GM18498 (cell line): ENCODE data around the gene COL2A1.

ENCODE experiments used
- ATAC-seq: cut with Tn5 transposase; IDR thresholded peaks from one replicate; pipeline ENCODE4 v1.9.1; 2021; ENCODE audit warnings: mild to moderate bottlenecking, moderate library complexity; ENCODE audit not compliant: unreplicated experiment

The COL2A1 gene

DNA sequence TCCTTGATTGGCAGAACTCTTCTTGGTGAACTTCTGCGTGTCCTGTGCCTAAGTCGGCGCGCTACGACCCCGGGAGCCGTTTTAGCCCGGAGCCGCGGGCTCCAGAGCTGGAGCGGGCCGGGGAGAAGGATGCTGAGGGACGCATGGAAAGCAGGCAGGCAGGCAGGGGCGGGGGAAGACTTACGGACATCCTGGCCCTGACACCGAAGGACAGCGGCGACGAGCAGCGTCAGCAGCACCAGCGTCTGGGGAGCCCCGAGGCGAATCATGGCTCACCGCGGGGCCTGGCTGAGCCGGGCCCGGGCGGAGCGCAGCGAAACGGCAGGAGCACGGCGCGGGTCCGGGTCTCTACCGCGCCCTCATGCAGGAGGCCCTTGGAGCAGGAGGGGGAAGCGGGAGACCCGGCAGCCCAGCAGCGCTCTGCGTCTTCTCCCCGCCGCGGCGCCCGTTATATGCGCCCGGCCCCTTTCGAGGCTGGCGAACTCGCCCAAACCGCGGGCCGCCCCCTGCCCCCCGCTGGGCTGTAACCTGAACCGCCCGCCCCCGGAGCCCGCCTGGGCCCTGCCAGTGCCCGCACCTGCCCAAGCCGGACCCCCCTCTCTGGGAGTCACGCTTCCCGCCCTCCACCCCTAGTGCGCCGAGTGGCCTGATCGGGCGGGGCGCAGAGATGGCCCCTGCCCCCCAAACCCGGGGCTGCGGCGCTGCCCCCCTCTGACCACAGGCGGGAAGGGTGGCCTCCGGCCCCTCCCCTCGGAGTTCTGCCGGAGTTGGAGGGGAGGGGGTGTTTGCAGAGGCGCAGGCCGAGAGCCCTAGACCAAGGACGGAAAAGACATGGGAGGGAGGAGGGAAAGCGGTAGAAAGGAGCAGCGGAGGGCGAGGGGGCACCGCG, at the start of gene COL2A1:
Gene COL2A1, minus strand, starts transcription at position 424 of the 889 bp plus-strand sequence. Its CDS starts 155 bp downstream, at position 269.
- no peak for ATAC-seq

DNA sequence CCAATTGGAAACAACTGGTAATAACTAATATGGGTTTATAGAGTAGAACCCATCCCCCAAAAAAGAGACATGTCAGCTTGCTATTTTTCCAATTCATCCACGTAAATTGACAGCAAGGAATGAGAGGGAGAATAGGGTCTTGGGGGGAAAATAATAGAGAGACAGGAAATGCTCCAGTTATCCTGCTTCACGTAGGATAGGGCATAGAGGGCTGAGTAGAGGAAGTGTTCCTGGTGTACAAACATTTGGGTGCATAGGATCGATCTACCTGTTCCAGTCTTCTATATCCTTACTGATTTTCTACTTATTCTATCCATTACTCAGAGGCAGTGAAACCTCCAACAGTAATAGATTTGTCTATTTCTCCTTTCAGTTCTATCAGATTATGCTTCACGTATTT, 49.6 kb upstream of the COL2A1 start:
- no peak for ATAC-seq

GRCh38 chr12:48053122-48053521, 48.8 kb upstream of the COL2A1 start:
- ATAC-seq = no peak

- no peak for ATAC-seq
These were observed 47.4 kb upstream of the COL2A1 start for GRCh38 chr12:48051681-48052080.

- no peak for ATAC-seq
These were observed 45.9 kb upstream of the COL2A1 start for GRCh38 chr12:48050174-48050573.

DNA sequence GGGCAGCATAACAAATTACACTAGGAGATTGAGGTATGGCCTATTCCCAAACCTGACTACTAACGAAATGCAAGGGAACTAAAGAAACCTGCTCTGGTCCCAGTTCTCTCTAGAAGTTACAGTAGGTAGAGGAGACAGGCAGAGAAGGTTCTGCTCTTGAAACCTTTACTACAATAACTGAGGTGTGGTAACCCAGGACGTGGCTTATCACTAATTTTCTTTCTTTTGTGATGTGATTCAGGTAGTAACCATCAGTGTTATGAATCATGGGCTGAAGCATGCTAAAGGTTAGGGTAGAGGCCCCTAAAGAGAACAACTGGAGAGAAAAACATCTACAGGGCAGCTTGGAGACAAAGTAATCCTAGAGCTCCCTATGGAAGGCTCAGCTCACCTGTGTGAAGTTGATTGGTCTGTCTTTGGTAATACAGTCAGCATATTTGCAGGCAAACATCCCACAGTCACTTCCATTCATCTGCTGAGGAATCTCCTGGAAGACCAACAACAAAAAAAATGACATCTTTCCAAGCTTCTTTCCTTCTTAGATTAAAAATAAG, 41.8 kb upstream of the COL2A1 start:
- ATAC-seq = no peak

DNA sequence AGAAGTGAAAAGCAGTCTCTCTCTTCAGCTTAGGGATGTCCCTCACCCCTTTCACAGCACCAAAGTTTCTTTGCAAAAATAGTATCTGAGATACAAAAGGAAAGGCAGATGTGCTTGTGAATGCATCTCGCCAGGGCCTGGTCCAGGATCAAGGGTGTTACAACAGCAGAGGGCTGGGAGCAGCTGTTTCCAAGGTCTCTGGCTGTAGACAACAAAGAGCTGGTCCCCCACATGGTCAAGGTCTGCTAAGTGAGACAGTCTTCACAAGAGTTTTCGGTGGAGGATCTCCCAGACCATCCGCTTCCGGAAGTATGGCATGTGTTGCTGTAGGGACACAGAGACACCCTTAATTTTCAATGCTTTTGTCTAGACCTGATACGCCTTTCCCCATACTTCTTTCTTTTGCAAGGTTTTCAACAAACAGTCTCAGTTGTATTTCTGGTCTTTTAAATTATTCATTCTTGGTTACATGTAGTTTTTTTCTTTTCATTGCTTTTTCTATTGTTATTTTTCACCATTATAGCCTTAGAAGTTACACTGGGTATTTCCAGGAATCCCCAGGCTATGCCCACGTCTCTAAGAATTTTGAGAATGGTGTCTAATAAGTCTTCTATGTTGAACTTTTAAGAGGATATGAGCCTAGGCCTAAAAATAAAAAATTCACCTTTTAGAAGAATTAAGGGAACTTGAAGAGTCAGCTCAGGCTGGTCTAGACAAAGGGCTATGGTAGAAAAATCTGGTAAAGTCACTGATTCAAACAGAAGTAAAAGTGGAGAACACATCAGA, 41.0 kb upstream of the COL2A1 start:
- ATAC-seq = no peak

- no peak for ATAC-seq
These were observed 40.1 kb upstream of the COL2A1 start for GRCh38 chr12:48044396-48044795.

- ATAC-seq = no peak
These were observed 39.5 kb upstream of the COL2A1 start for GRCh38 chr12:48043771-48044170.

GRCh38 chr12:48041591-48042423, 37.5 kb upstream of the COL2A1 start:
- ATAC-seq = no peak

GRCh38 chr12:48040354-48040753, 36.1 kb upstream of the COL2A1 start:
- ATAC-seq = no peak

DNA sequence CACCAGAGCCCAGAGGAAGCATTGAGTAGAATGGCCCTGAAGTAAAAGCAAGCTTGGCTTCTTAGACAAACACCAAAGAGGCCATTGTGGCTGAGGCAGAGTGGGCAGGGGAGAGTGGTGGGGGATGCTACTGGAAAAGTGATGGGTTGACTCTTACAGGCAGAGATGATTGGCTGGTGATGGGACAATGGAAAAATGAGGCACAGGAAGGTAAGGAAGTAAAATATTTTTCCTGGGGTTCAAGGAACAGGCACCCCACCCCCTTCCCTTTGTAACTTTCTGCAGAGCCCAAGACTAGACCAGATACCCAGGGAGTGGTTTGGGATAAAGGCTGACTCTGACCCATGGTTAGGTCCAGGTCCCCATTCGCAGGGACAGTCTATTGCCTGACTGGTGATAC, 34.9 kb upstream of the COL2A1 start:
- no peak for ATAC-seq

DNA sequence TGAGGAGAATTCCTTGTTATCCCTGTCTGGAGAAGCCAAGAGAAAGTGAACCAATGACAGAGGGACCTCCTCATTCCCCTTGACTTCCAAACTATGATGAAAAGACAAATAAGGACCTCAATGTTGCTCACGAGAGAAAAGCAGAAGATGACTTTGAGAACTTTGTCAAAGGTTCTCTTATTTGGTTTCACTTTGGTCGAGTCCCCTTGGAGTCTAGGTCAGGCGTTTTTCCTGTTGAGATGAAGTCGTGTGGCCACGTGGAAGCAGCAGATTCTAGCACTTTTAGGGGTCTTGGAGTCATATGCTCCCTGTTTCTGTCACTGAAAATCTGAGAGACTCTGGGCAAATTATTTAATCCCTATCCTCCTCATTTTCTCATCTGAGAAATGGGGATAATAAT, 33.8 kb upstream of the COL2A1 start:
- no peak for ATAC-seq

- ATAC-seq = no peak
These were observed 33.1 kb upstream of the COL2A1 start for GRCh38 chr12:48037267-48037915.

DNA sequence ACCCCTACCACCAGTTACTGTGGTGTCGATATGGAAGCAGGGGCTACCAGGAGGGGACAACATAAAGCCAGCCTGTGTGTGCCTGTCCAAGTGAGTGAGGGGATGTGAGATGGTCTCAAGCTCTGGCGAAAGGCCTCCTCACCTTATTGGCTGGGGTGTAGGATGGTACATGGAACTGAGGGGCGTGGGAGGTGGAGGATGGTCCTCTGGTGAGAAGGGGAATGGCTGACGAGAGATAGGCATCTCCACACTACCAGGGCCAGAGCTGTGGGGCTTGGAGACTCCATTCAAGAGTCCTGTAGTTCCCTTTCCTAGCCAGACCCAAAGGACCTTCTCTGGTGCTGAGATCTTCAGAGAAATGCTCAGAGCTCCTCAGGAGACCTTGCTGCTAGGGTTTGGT, 32.5 kb upstream of the COL2A1 start:
- ATAC-seq = no peak

GRCh38 chr12:48034835-48035805, 30.8 kb upstream of the COL2A1 start:
- no peak for ATAC-seq

DNA sequence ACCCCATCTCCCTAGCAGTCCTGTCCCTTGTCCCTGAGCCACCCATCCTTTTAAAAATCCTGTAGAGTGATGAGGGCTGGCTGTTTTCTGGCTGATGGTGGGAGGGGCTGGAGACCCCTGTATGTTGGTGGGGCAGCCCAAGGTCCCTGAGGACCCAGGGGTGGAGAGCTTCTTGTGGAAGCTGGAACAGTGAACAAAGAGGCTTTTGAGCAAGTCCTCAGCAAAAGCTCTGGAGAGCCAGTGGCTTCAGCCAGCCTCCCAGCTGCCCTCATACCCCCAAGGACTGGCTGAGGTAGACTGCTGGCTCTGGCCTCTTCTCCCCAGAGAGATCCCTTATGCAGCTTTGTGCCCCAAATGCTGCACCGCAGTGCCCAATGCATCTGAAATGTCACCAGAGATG, 29.2 kb upstream of the COL2A1 start:
- ATAC-seq = no peak

GRCh38 chr12:48032597-48032996, 28.3 kb upstream of the COL2A1 start:
- ATAC-seq = no peak
